Astrocyte of the spinal cord (primary cell): ENCODE measurements around the gene SGPL1.
A peak's percentile ranks its signal among the peaks of the same experiment; 100 is the strongest.

ENCODE experiments used
- DNase-seq: peaks from one replicate; pipeline ENCODE4 v3.0.0; 2011; ENCODE audit warnings: low read depth, low spot score
- H3K4me3 ChIP-seq: 2 replicates; pipeline ENCODE4 v1.5.1; 2011; ENCODE audit warnings: low read depth, mild to moderate bottlenecking, low read length, moderate library complexity
- in situ Hi-C: cut with HindIII; loops from 2 replicates; pipeline ENCODE4 v1.10.0; 2017; ENCODE audit warnings: low sequenced_read_pairs
- TF ChIP-seq, protein P1 (sequence below): IDR thresholded peaks from 2 replicates; pipeline ENCODE4 v1.5.1; 2012; ENCODE audit warnings: low read depth, mild to moderate bottlenecking, low read length, inconsistent platforms

SGPL1 gene

DNA sequence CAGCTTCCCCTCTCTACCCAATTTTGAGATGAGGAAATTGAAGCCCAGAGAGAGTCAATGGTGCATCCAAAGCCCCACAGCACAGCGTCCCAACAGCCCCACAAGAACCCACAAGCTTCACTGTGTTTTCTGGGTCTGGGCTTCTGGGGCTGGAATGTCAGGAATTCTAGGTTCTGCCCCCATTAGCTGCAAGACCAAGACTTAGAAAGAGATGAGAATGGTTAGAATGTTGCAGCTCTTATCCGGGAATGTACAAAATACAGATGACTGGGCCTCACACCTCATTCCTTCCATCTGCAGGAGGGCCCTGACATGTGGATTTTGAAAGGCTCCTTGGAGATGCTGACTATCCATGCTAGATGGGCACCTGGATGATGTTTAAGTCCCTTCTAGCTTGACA is 6.0 kb upstream of the SGPL1 start:
- TF ChIP-seq, protein P1, sequence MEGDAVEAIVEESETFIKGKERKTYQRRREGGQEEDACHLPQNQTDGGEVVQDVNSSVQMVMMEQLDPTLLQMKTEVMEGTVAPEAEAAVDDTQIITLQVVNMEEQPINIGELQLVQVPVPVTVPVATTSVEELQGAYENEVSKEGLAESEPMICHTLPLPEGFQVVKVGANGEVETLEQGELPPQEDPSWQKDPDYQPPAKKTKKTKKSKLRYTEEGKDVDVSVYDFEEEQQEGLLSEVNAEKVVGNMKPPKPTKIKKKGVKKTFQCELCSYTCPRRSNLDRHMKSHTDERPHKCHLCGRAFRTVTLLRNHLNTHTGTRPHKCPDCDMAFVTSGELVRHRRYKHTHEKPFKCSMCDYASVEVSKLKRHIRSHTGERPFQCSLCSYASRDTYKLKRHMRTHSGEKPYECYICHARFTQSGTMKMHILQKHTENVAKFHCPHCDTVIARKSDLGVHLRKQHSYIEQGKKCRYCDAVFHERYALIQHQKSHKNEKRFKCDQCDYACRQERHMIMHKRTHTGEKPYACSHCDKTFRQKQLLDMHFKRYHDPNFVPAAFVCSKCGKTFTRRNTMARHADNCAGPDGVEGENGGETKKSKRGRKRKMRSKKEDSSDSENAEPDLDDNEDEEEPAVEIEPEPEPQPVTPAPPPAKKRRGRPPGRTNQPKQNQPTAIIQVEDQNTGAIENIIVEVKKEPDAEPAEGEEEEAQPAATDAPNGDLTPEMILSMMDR = no peak
- in situ Hi-C loops = no loop called here
- no peak for DNase-seq
- H3K4me3 ChIP-seq = no peak overlapping the region

DNA sequence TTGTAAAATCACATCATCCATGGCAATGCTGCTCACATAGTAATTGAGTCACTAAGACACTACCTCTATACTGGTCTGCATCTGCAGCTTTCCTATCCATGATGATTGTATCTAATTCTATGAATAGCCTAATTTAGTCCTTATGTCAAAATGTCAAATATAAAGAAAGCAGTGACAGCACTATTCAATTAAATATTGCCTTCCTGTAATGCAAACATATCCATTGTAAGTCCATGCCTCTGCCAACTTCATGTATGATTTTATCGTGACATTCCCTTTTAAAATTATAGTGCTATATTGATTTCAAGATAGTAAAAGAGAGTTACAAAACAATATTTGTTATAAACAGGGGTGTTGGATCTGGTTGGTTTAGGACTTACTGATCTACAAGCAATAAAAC is 4.8 kb upstream of the SGPL1 start:
- DNase-seq = no peak
- in situ Hi-C loops = no loop called here
- no peak overlapping the region for H3K4me3 ChIP-seq
- TF ChIP-seq, protein P1 = no peak

DNA sequence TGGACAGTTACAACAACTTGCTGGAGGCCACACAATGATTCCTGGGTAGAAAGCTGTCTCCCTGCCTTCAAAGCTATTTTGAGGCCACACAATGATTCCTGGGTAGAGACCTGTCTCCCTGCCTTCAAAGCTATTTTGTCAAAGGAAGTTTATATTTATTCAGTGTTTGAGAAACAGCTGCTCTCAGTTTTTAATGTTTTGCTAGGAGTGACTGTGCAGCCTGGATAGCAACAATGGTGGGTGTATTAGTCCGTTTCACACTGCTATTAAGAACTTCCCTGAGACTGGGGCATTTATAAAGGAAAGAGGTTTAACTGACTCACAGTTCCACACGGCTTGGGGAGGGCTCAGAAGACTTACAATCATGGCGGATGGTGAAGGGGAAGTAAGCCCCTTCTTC is 3.9 kb upstream of the SGPL1 start:
- no peak overlapping the region for H3K4me3 ChIP-seq
- DNase-seq = no peak
- in situ Hi-C loops = no loop called here
- TF ChIP-seq, protein P1 = no peak

DNA sequence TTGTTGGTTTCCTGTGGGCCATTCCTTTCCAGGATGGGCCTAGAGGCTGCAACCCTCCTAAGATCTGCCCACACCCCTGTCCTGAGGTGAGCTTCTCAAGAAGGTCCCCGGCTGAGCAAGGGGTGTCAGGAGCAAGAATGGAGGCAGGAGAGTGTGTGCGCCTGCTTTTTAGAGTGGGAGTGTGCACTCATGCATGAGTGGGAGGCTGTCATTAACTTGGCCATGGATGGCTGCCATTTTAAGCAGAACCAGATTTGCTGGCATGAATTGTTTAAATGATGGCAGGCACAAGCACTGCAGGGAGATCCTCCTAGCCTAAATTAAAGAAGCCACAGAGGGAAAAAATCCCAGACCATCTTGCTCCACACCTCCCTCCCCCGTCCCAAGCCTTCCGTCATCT is 2.9 kb upstream of the SGPL1 start:
- in situ Hi-C loops = no loop called here
- no peak for DNase-seq
- TF ChIP-seq, protein P1 = no peak
- no peak overlapping the region for H3K4me3 ChIP-seq

DNA sequence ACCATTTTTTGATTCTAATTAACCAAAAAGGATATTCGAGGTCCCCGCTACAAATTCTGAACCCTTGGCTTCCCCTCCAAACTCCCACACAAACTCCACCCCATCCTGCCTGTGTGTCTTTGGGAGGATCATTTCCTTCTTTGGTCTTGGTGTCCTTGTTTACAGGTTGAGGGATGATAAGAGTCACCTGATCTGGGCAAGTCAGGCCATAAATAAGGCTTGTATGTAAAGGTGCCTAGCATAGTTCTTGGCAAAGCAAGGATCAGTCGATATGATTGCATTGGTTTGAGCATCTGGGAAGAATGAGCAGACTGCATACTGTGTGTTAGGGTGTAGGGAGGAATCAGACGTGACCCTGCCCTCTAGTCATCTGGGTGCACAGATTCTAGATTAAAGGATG is 1.6 kb upstream of the SGPL1 start:
- H3K4me3 ChIP-seq = no peak overlapping the region
- TF ChIP-seq, protein P1 = no peak
- no peak for DNase-seq
- in situ Hi-C loops = no loop called here

DNA sequence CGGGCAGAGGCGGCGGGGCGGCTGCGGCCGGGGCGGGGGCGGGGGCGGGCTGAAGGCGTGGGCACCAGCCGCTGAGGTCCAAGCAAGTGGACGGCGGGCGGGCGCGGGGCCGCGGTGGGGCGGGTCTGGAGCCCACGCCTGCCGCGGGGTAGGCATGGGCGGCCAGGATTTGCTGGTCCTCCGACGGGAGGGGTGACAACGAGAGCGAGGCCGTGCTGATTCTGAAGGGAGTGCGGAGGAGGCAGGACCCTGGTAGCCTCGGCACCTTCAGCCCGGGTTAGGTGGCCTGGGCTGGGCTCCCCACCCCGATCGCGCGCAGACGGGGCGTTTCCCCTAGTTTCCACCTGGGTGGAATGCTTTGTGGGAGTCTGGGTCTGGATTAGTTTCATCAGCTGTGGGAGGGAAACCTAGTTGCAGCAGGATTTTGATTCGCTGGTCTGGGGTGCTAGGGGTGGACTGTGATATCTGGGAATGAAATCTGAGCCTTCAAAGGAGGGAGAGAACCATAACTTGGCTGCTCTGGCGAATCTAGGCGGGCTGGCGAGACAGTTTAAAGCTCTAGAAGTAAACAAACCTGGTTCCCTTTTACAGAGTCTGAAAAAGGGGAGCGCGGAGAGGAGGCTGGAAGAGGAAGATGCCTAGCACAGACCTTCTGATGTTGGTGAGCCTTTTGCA is 609 bp downstream of the SGPL1 start:
- in situ Hi-C loops = no loop called here
- TF ChIP-seq, protein P1 = no peak
- peak; percentile 92 for DNase-seq
- peak overlapping the region; percentile 61 for H3K4me3 ChIP-seq
